ENCODE measurements around the gene STK11. TPM values are rescaled to one million over a fixed set of nuclear protein-coding genes. Genes with fewer than 3 reads are reported as not detected.

The STK11 gene
- total and polyA plus RNA-seq, 2 of the 4 experiments (the other 2 are of a cell fraction), result 39.3 to 42.8 TPM

- in situ Hi-C loops (cut with MboI; ENCODE audit: low sequenced_read_pairs), result no loop called here
- Histone ChIP-seq H3K27ac (ENCODE audit: insufficient read depth, low read length) (no peak overlapping the region), H2BK5ac (ENCODE audit: low read depth, low read length, poor library complexity, severe bottlenecking) (no peak overlapping the region), H4K8ac (ENCODE audit: low read depth in 2 of 2, low read length in 2 of 2) (no peak overlapping the region), H3K14ac (replicated peaks; ENCODE audit: low read depth, low read length) (no peak overlapping the region), H3K79me1 (ENCODE audit: low read depth in 1 of 2, low read length in 2 of 2) (peaks cover 22 to 71% of the 10 kb centered on the region in 2 experiments; a peak in 3 of 4 replicates), H3K18ac (ENCODE audit: low read depth, low read length) (no peak overlapping the region), H3K56ac (ENCODE audit: extremely low read depth, insufficient read depth, low read length) (no peak overlapping the region), H3K4me1 (ENCODE audit: control insufficient read depth, insufficient read depth, low read length) (peaks cover 34% of the 10 kb centered on the region), H3K9ac (ENCODE audit: low read depth, low read length) (no peak overlapping the region), H4K5ac (ENCODE audit: low read depth, low read length) (no peak overlapping the region), H3K27me3 (ENCODE audit: control insufficient read depth, insufficient read depth, low read length) (no peaks in the 10 kb centered on the region), H2BK20ac (ENCODE audit: low read depth, low read length) (no peak overlapping the region), H2BK120ac (ENCODE audit: low read depth, low read length) (no peak overlapping the region), H3K4ac (ENCODE audit: low read depth, low read length) (no peak overlapping the region), H3K9me3 (ENCODE audit: control insufficient read depth, insufficient read depth, low read length) (no peaks in the 10 kb centered on the region), H3K4me3 (ENCODE audit: insufficient read depth, low read depth, low read length) (no peak overlapping the region), H4K91ac (ENCODE audit: insufficient read depth, low read depth, low read length) (no peak overlapping the region), H3K9me1 (ENCODE audit: insufficient read depth, low read length) (no peaks in the 10 kb centered on the region; the same call in 1 of the 2 replicates), H2AFZ (replicated peaks; ENCODE audit: low read length, poor library complexity) (no peak overlapping the region), H3K36me3 (ENCODE audit: control insufficient read depth, insufficient read depth, low read length) (peaks cover 47% of the 10 kb centered on the region), H3K4me2 (ENCODE audit: low read depth, low read length) (no peak overlapping the region), H2BK15ac (ENCODE audit: low read depth, low read length) (no peak overlapping the region), H3K23ac (ENCODE audit: low read depth, low read length) (peak overlapping the region; percentile 56; the same call in 1 of the 2 replicates), H2AK9ac (replicated peaks; ENCODE audit: low read depth, low read length, poor library complexity) (peak overlapping the region; percentile 75), H4K20me1 (ENCODE audit: insufficient read depth, low read length) (peaks cover 72% of the 10 kb centered on the region), H2AK5ac (ENCODE audit: low read depth, low read length) (no peak overlapping the region)
- ATAC-seq (ENCODE audit: low read depth), result no peak
- POLR2A ChIA-PET (ENCODE audit: unreplicated experiment), result interaction anchor here (1.0 kb wide), 1 partner anchor 20 kb away, joined by 4 read pairs; no protein-coding TSS in a partner anchor
- WGBS, 2 experiments (ENCODE audit: extremely low coverage in 2 of 2, insufficient read length in 1 of 2), result 90% methylated on average over 6 of the region's 33 CpGs; no CpG with 5 or more reads in 1 of the 2 experiments
- CTCF ChIA-PET, result no interaction called here
- dilution Hi-C loops (cut with HindIII; ENCODE audit: low sequenced_read_pairs, unreplicated experiment), result no loop called here
- DNase-seq, result no peak
- intact Hi-C loops (cut with micrococcal nuclease), result no loop called here
- TSS peak; percentile 77 for BruUV-seq (replicated peaks)
- TF ChIP-seq CTCF (conservative IDR thresholded peaks at IDR 0.05; ENCODE audit: low read depth, low read length) (no peak), CEBPB (IDR thresholded peaks at IDR 0.05; ENCODE audit: low read depth, low read length) (no peak), MXI1 (IDR thresholded peaks at IDR 0.05; ENCODE audit: borderline replicate concordance, low read depth, low read length) (no peak), RAD21 (IDR thresholded peaks at IDR 0.05; ENCODE audit: low read length) (no peak), POLR2A (IDR thresholded peaks at IDR 0.05; ENCODE audit: low read depth, low read length) (no peak), MAFK (IDR thresholded peaks at IDR 0.05; ENCODE audit: low read depth, low read length) (no peak), MAZ (IDR thresholded peaks at IDR 0.05; ENCODE audit: borderline replicate concordance, low read depth, low read length) (no peak), CHD1 (IDR thresholded peaks at IDR 0.05; ENCODE audit: low read depth, low read length) (no peak), USF2 (IDR thresholded peaks at IDR 0.05; ENCODE audit: low read depth, low read length) (no peak), FOS (IDR thresholded peaks at IDR 0.05; ENCODE audit: low read depth, low read length) (no peak), ELK1 (IDR thresholded peaks at IDR 0.05; ENCODE audit: borderline replicate concordance, low read depth, low read length) (no peak), RFX5 (IDR thresholded peaks at IDR 0.05; ENCODE audit: low read depth, low read length) (no peak), RCOR1 (IDR thresholded peaks at IDR 0.05; ENCODE audit: insufficient replicate concordance, low read length) (no peak), NFE2L2 (IDR thresholded peaks at IDR 0.05; ENCODE audit: low read depth, low read length) (no peak), SMC3 (IDR thresholded peaks at IDR 0.05; ENCODE audit: low read depth, low read length) (no peak)
Observed at GRCh38 chr19:1272423-1273262, 67.1 kb downstream of the STK11 start.

Data from IMR-90 (cell line).